SK-N-MC (cell line): ENCODE measurements around the gene GRIA3.

ENCODE experiments used
- EZH2 ChIP-seq: fragments of 200-600 bp; sonication (generic); IDR thresholded peaks from one replicate; pipeline ENCODE4 v1.6.1; 2017; ENCODE audit warnings: antibody characterized with exemption
- POLR2AphosphoS5 ChIP-seq: IDR thresholded peaks from 2 replicates; pipeline ENCODE4 v1.6.1; 2012; ENCODE audit warnings: mild to moderate bottlenecking, low read depth, low read length, borderline replicate concordance

GRCh38 chrX:123184219-123184865 lies at the start of gene GRIA3:
- TF ChIP-seq POLR2AphosphoS5 (no peak), EZH2 (no peak)
